PFSK-1 (cell line): ENCODE data around the gene RCVRN.

Experiments
- POLR2AphosphoS5 ChIP-seq: IDR thresholded peaks from 2 replicates; pipeline ENCODE4 v1.6.1; 2012; ENCODE audit warnings: low read depth, mild to moderate bottlenecking, control low read depth, low read length, moderate library complexity
- REST ChIP-seq, 2 experiments: IDR thresholded peaks; 2 replicates each; pipeline versions ENCODE4 v1.6.1 to v1.8.0; 2011 to 2012; ENCODE audit warnings: low read depth in 2 of 2, low read length in 2 of 2, control low read depth in 1 of 2, inconsistent platforms in 1 of 2, mild to moderate bottlenecking in 1 of 2, moderate library complexity in 1 of 2; ENCODE audit not compliant: insufficient read depth in 1 of 2
- TAF1 ChIP-seq: IDR thresholded peaks from 2 replicates; pipeline ENCODE4 v1.6.1; 2012; ENCODE audit warnings: low read length, control low read depth, borderline replicate concordance; ENCODE audit not compliant: insufficient read depth

DNA sequence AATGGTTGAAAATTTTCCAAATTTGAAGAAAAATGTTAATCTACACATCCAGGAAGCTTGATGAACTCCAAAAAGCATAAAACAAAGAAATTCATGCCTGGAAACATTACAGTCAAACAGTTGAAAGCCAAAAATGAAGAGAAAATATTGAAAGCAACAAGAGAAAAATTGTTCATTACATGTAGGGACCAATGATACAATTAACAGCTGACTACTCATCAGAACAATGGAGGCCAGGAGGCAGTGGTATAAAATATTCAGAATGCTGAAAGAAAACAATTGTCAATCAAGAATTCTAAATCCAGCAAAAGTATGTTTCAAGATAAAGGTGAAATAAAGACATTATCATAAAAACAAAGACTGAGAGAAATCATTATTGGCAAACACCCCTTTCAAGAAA, 21.6 kb downstream of the RCVRN start:
- TF ChIP-seq TAF1 (no peak), POLR2AphosphoS5 (no peak), REST (IDR thresholded peaks at IDR 0.05; ENCODE audit: insufficient read depth in 1 of 2, low read depth in 2 of 2, low read length in 2 of 2) (no peak)
